NT2/D1 (cell line): ENCODE data around the gene GSTO2.

Experiments
- SUZ12 ChIP-seq: IDR thresholded peaks from 2 replicates; pipeline ENCODE4 v1.6.1; 2011; ENCODE audit not compliant: insufficient read length, insufficient read depth; ENCODE audit errors: extremely low read depth
- YY1 ChIP-seq: IDR thresholded peaks from 2 replicates; pipeline ENCODE4 v1.6.1; 2011; ENCODE audit not compliant: insufficient read length, insufficient read depth
- ZNF274 ChIP-seq: IDR thresholded peaks from 2 replicates; pipeline ENCODE4 v1.6.1; 2011; ENCODE audit warnings: mild to moderate bottlenecking, low read depth, low read length

- TF ChIP-seq SUZ12 = no peak
- TF ChIP-seq ZNF274 = no peak
- TF ChIP-seq YY1 = no peak
These were observed 84.5 kb downstream of the GSTO2 start, which contains the start of gene CFAP58 for GRCh38 chr10:104353325-104354048.
